HEK293 (cell line): ENCODE results near the gene ANKRD11.
A peak's percentile ranks its signal among the peaks of the same experiment; 100 is the strongest.

Experiments
- CTCF ChIA-PET: fragments of 350-600 bp; formaldehyde crosslinking; extraction: SDS; loops from one replicate; lab custom pipeline; 2021; ENCODE audit warnings: antibody characterized with exemption; lab: Yijun Ruan, JAX
- POLR2A ChIA-PET: fragments of 300-600 bp; formaldehyde crosslinking; extraction: SDS; loops from one replicate; lab custom pipeline; 2020; ENCODE audit warnings: antibody characterized with exemption, inconsistent platforms; lab: Yijun Ruan, JAX
- H3K27ac ChIP-seq: fragments of 200-500 bp; sonication (Bioruptor generic); 2 replicates; pipeline ENCODE4 v1.5.1; 2014; ENCODE audit warnings: low read depth, low read length, control low read depth, inconsistent platforms; ENCODE audit errors: extremely low read depth
- H3K36me3 ChIP-seq, 2 experiments: fragments of 200-500 bp in 1 of 2; sonication (Bioruptor generic) in 1 of 2; 1 replicate in 1 of 2; 2 replicates in 1 of 2; pipeline ENCODE4 v1.5.1; 2014 to 2017; ENCODE audit warnings: inconsistent platforms in 2 of 2, low read length in 2 of 2; ENCODE audit not compliant: control insufficient read depth in 2 of 2, insufficient read depth in 1 of 2
- H3K4me1 ChIP-seq: fragments of 200-500 bp; sonication (Bioruptor generic); 2 replicates; pipeline ENCODE4 v1.5.1; 2014; ENCODE audit warnings: mild to moderate bottlenecking, low read length, inconsistent platforms; ENCODE audit not compliant: control insufficient read depth, insufficient read depth
- H3K4me3 ChIP-seq: 2 replicates; pipeline ENCODE4 v1.5.1; 2011; ENCODE audit warnings: low read depth, mild to moderate bottlenecking, control low read depth, low read length, moderate library complexity
- H3K9me3 ChIP-seq: fragments of 200-500 bp; sonication (Bioruptor generic); 2 replicates; pipeline ENCODE4 v1.5.1; 2014; ENCODE audit warnings: low read depth, low read length, inconsistent platforms; ENCODE audit not compliant: control insufficient read depth, insufficient read depth
- GLIS2 ChIP-seq: fragments of 450-650 bp; formaldehyde crosslinking; IDR thresholded peaks from 2 replicates; pipeline ENCODE4 v1.5.1; 2016; ENCODE audit warnings: missing biosample characterization, missing genetic modification characterization
- HOXC10 ChIP-seq: sonication (generic); formaldehyde crosslinking; IDR thresholded peaks from 2 replicates; pipeline ENCODE4 v1.8.1; 2023; ENCODE audit warnings: mild to moderate bottlenecking, missing genetic modification reagents
- KLF1 ChIP-seq: fragments of 450-650 bp; formaldehyde crosslinking; IDR thresholded peaks from 2 replicates; pipeline ENCODE4 v1.5.1; 2016; ENCODE audit warnings: missing biosample characterization, missing genetic modification characterization
- KLF10 ChIP-seq: fragments of 450-650 bp; IDR thresholded peaks from 2 replicates; pipeline ENCODE4 v1.5.1; 2018; ENCODE audit warnings: missing biosample characterization, mild to moderate bottlenecking, missing genetic modification characterization
- RBAK ChIP-seq: fragments of 450-650 bp; formaldehyde crosslinking; IDR thresholded peaks from 2 replicates; pipeline ENCODE4 v1.5.1; 2016; ENCODE audit warnings: missing biosample characterization, missing genetic modification characterization
- WT1 ChIP-seq: fragments of 450-650 bp; formaldehyde crosslinking; IDR thresholded peaks from 2 replicates; pipeline ENCODE4 v1.5.1; 2016; ENCODE audit warnings: missing biosample characterization, missing genetic modification characterization
- ZBTB11 ChIP-seq: fragments of 450-650 bp; formaldehyde crosslinking; conservative IDR thresholded peaks from 2 replicates; pipeline ENCODE4 v1.5.1; 2016; ENCODE audit warnings: low read depth, missing biosample characterization, missing genetic modification characterization
- ZBTB21 ChIP-seq: fragments of 450-650 bp; formaldehyde crosslinking; IDR thresholded peaks from 2 replicates; pipeline ENCODE4 v1.5.1; 2017; ENCODE audit warnings: missing biosample characterization, missing genetic modification characterization
- ZFP69B ChIP-seq: fragments of 450-650 bp; formaldehyde crosslinking; IDR thresholded peaks from 2 replicates; pipeline ENCODE4 v1.5.1; 2016; ENCODE audit warnings: missing biosample characterization, missing genetic modification characterization
- ZNF433 ChIP-seq: fragments of 450-650 bp; formaldehyde crosslinking; IDR thresholded peaks from 2 replicates; pipeline ENCODE4 v1.5.1; 2016; ENCODE audit warnings: missing biosample characterization, missing genetic modification characterization, low read depth
- ZNF600 ChIP-seq: fragments of 450-650 bp; formaldehyde crosslinking; IDR thresholded peaks from 2 replicates; pipeline ENCODE4 v1.5.1; 2016; ENCODE audit warnings: missing biosample characterization, missing genetic modification characterization
- ZNF692 ChIP-seq: fragments of 450-650 bp; formaldehyde crosslinking; IDR thresholded peaks from 2 replicates; pipeline ENCODE4 v1.5.1; 2016; ENCODE audit warnings: missing biosample characterization, missing genetic modification characterization
- ZNF777 ChIP-seq: fragments of 450-650 bp; formaldehyde crosslinking; IDR thresholded peaks from 2 replicates; pipeline ENCODE4 v1.5.1; 2017; ENCODE audit warnings: missing biosample characterization, missing genetic modification characterization, borderline replicate concordance
- ZNF785 ChIP-seq: fragments of 450-650 bp; formaldehyde crosslinking; IDR thresholded peaks from 2 replicates; pipeline ENCODE4 v1.5.1; 2016; ENCODE audit warnings: missing biosample characterization, missing genetic modification characterization
- ZNF791 ChIP-seq: fragments of 450-650 bp; formaldehyde crosslinking; IDR thresholded peaks from 2 replicates; pipeline ENCODE4 v1.5.1; 2016; ENCODE audit warnings: missing biosample characterization, missing genetic modification characterization
- ZSCAN5A ChIP-seq: fragments of 450-650 bp; formaldehyde crosslinking; IDR thresholded peaks from 2 replicates; pipeline ENCODE4 v1.5.1; 2016; ENCODE audit warnings: missing biosample characterization, missing genetic modification characterization

ANKRD11 gene

GRCh38 chr16:89295071-89295900 is 195.1 kb downstream of the ANKRD11 start:
- peaks cover 0 to 37% of the 10 kb centered on the region in 2 experiments; a peak in 1 of 3 replicates for H3K36me3 ChIP-seq
- TF ChIP-seq GLIS2 (tag by site-specific recombination) (0 out of 2 replicates have a peak, but pooled peaks have one; percentile 13), ZNF785 (tag by site-specific recombination) (no peak)
- no peak overlapping the region for H3K4me3 ChIP-seq
- ChIA-PET CTCF (no interaction called here), POLR2A (interaction anchor here (0.6 kb wide), 1 partner anchor 98 kb away, joined by 3 read pairs; no protein-coding TSS in a partner anchor)
- no peaks in the 10 kb centered on the region for H3K9me3 ChIP-seq
- H3K27ac ChIP-seq = no peak overlapping the region
- H3K4me1 ChIP-seq = no peaks in the 10 kb centered on the region

- TF ChIP-seq ZNF692 = peak; percentile 38; the same call in 1 of the 2 replicates
- no peak for TF ChIP-seq ZNF433
- TF ChIP-seq KLF10 = no peak
- no peak for TF ChIP-seq ZNF777 (tag by site-specific recombination)
- no peak for TF ChIP-seq RBAK
- no peak for TF ChIP-seq ZSCAN5A (tag by site-specific recombination)
- no peak for TF ChIP-seq HOXC10 (CRISPR knock-in tag)
- TF ChIP-seq, all 188 proteins: peak for 1
- H3K4me1 ChIP-seq = no peaks in the 10 kb centered on the region
- no peak overlapping the region for H3K27ac ChIP-seq
- ChIA-PET POLR2A (no interaction called here), CTCF (interaction anchor here (0.7 kb wide), 1 partner anchor 234 kb away, joined by 3 read pairs; no protein-coding TSS in a partner anchor)
- H3K36me3 ChIP-seq = peaks cover 0 to 29% of the 10 kb centered on the region in 2 experiments; a peak in 2 of 3 replicates
- H3K9me3 ChIP-seq = no peaks in the 10 kb centered on the region
- no peak overlapping the region for H3K4me3 ChIP-seq
Measured at GRCh38 chr16:89294486-89294885, 195.9 kb downstream of the ANKRD11 start.

GRCh38 chr16:89293276-89294143 is 196.9 kb downstream of the ANKRD11 start:
- Histone ChIP-seq H3K36me3 (peaks cover 0 to 36% of the 10 kb centered on the region in 2 experiments; a peak in 2 of 3 replicates), H3K4me3 (no peak overlapping the region), H3K27ac (no peak overlapping the region), H3K4me1 (no peaks in the 10 kb centered on the region), H3K9me3 (no peaks in the 10 kb centered on the region)
- CTCF ChIA-PET = interaction anchor here (0.6 to 0.8 kb wide), 3 partner anchors 39 to 277 kb away, joined by 3 to 4 read pairs (median 3); no protein-coding TSS in a partner anchor
- POLR2A ChIA-PET = interaction anchor here (0.5 to 1.4 kb wide), 3 partner anchors 19 to 213 kb away, joined by 3 to 6 read pairs (median 3); no protein-coding TSS in a partner anchor
- TF ChIP-seq ZNF791 (tag by site-specific recombination) (no peak), ZFP69B (tag by site-specific recombination) (peak; percentile 85), KLF1 (tag by site-specific recombination) (peak; percentile 93), ZBTB21 (tag by site-specific recombination) (no peak), ZNF600 (peak; percentile 55; the same call in 1 of the 2 replicates), WT1 (tag by site-specific recombination) (peak; percentile 54; the same call in 1 of the 2 replicates), ZNF692 (peak; percentile 91), ZBTB11 (tag by site-specific recombination) (no peak)
